ENCODE measurements around the gene PTH2.

The PTH2 gene

DNA sequence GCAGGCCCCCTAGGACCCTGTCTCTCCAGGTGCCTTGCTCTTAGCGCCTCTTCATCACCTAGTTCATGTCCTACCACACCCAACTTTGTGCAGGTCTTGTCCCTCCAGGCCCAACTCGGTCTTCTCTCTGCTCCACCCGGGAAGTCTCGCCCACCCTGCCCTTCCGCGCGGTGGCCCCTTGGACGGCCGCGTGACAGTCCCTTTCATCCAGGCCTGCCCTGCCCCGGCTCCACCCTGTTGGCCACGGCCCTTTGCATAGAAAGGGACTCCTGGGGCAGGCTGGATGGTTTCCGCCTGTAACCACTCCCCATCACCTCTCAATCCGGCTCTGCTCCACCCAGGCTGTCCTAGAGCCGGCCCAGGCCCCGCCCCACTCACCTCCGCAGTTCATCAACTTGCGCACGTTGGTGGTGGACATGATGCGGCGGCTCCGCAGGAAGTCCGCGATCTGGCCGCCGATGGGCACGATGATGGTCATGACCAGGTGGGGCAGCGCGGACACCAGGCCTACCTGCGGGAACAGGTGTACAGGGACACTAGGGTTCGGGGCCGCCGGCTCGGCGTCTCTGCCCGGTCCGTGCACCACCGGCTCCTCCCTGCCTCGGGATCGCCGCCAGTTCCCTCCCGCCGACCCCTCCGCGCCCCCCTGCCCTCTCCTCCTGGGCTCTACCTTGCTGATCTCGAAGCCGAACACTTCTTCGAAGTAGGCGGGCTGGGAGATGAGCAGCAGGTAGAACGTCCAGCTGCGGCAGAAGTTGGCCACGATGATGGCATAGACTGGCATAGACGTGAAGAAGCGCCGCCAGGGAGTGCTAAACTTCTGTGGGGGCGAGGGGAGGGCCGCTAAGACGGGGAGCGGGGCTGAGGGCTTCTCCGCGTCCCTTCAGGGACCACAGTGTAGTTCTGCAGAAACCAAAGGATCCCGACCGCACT, 9.2 kb upstream of the PTH2 start (continued):
- TF ChIP-seq, protein P1, sequence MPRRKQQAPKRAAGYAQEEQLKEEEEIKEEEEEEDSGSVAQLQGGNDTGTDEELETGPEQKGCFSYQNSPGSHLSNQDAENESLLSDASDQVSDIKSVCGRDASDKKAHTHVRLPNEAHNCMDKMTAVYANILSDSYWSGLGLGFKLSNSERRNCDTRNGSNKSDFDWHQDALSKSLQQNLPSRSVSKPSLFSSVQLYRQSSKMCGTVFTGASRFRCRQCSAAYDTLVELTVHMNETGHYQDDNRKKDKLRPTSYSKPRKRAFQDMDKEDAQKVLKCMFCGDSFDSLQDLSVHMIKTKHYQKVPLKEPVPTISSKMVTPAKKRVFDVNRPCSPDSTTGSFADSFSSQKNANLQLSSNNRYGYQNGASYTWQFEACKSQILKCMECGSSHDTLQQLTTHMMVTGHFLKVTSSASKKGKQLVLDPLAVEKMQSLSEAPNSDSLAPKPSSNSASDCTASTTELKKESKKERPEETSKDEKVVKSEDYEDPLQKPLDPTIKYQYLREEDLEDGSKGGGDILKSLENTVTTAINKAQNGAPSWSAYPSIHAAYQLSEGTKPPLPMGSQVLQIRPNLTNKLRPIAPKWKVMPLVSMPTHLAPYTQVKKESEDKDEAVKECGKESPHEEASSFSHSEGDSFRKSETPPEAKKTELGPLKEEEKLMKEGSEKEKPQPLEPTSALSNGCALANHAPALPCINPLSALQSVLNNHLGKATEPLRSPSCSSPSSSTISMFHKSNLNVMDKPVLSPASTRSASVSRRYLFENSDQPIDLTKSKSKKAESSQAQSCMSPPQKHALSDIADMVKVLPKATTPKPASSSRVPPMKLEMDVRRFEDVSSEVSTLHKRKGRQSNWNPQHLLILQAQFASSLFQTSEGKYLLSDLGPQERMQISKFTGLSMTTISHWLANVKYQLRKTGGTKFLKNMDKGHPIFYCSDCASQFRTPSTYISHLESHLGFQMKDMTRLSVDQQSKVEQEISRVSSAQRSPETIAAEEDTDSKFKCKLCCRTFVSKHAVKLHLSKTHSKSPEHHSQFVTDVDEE (CRISPR knock-in tag; IDR thresholded peaks at IDR 0.05): no peak
- TF ChIP-seq TCF4 (CRISPR knock-in tag; IDR thresholded peaks at IDR 0.05; ENCODE audit: borderline replicate concordance) (no peak), ZNF8 (CRISPR knock-in tag; IDR thresholded peaks at IDR 0.05) (no peak)

DNA sequence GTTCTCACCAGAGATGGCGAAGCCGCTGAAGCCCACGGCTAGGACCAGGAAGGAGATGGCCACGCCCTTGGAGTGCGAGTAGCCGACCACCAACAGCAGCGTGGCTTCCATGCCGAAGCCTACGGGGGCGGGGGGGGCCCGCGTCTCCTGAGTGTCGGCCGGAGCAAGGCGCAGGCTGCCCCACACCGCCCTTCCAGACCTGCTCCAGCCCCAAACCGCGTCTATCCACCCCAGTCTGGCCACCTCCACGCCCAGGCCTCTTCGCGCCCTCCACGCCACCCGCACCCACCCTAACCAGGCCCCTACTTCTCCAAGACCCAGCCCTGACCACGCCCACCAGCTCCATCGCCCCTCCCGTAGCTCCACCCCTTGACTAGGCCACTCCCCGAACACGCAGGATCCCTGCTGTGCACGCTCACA, 8.1 kb upstream of the PTH2 start:
- ATAC-seq: peak; percentile 40; the same call in 2 of the 3 replicates
- no peak for TF ChIP-seq GLIS3 (CRISPR knock-in tag; IDR thresholded peaks at IDR 0.05)
- TF ChIP-seq, protein P2, sequence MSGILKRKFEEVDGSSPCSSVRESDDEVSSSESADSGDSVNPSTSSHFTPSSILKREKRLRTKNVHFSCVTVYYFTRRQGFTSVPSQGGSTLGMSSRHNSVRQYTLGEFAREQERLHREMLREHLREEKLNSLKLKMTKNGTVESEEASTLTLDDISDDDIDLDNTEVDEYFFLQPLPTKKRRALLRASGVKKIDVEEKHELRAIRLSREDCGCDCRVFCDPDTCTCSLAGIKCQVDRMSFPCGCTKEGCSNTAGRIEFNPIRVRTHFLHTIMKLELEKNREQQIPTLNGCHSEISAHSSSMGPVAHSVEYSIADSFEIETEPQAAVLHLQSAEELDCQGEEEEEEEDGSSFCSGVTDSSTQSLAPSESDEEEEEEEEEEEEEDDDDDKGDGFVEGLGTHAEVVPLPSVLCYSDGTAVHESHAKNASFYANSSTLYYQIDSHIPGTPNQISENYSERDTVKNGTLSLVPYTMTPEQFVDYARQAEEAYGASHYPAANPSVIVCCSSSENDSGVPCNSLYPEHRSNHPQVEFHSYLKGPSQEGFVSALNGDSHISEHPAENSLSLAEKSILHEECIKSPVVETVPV (CRISPR knock-in tag; IDR thresholded peaks at IDR 0.05): no peak
- TF ChIP-seq TOX (CRISPR knock-in tag; IDR thresholded peaks at IDR 0.05; ENCODE audit: borderline replicate concordance): no peak

DNA sequence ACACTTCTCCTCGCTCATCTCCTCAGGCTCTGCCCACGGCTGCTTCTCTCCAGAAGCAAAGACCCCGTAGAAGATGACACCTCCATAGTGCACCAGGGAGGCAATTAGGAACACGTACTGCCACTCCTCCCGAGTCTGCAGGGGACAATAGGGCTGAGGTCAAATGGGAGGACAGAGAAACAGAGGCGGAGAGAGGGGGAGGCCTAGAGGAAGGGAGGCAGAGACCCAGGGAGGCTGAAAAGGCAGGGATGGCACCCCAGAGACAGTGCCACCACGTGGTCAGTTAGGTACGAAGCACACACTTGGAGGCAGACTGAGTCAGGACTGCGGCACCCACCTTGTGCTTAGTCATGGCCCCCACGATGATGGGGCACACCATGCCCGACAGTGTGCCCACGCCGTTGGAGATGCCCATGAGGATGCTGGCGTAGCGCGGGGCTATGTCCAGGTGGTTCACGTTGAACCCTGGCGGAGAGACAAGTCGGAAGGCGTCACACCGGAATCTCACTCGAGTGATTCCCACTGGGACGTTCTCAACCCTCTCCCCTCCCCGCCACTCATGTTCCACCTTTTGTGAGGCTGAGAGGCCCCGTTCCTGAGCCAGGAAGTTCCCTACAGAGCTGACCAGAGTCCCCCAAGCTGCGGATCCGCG, 7.6 kb upstream of the PTH2 start:
- peak; percentile 56 for ATAC-seq
- TF ChIP-seq, protein P3, sequence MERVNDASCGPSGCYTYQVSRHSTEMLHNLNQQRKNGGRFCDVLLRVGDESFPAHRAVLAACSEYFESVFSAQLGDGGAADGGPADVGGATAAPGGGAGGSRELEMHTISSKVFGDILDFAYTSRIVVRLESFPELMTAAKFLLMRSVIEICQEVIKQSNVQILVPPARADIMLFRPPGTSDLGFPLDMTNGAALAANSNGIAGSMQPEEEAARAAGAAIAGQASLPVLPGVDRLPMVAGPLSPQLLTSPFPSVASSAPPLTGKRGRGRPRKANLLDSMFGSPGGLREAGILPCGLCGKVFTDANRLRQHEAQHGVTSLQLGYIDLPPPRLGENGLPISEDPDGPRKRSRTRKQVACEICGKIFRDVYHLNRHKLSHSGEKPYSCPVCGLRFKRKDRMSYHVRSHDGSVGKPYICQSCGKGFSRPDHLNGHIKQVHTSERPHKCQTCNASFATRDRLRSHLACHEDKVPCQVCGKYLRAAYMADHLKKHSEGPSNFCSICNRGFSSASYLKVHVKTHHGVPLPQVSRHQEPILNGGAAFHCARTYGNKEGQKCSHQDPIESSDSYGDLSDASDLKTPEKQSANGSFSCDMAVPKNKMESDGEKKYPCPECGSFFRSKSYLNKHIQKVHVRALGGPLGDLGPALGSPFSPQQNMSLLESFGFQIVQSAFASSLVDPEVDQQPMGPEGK (CRISPR knock-in tag; IDR thresholded peaks at IDR 0.05; ENCODE audit: borderline replicate concordance): no peak
- TF ChIP-seq TOX (CRISPR knock-in tag; IDR thresholded peaks at IDR 0.05; ENCODE audit: borderline replicate concordance): no peak
- TF ChIP-seq RARB (CRISPR knock-in tag; IDR thresholded peaks at IDR 0.05): no peak
- TF ChIP-seq SNAI2 (CRISPR knock-in tag; IDR thresholded peaks at IDR 0.05): no peak
- TF ChIP-seq ZNF70 (CRISPR knock-in tag; IDR thresholded peaks at IDR 0.05): no peak
- no peak for TF ChIP-seq ARNTL (CRISPR knock-in tag; IDR thresholded peaks at IDR 0.05; ENCODE audit: borderline replicate concordance, low read depth)
- no peak for TF ChIP-seq GLIS3 (CRISPR knock-in tag; IDR thresholded peaks at IDR 0.05)
- TF ChIP-seq OSR1 (CRISPR knock-in tag; IDR thresholded peaks at IDR 0.05): no peak
- TF ChIP-seq BACH2 (CRISPR knock-in tag; IDR thresholded peaks at IDR 0.05; ENCODE audit: borderline replicate concordance): no peak
- no peak for TF ChIP-seq TCF4 (CRISPR knock-in tag; IDR thresholded peaks at IDR 0.05; ENCODE audit: borderline replicate concordance)

DNA sequence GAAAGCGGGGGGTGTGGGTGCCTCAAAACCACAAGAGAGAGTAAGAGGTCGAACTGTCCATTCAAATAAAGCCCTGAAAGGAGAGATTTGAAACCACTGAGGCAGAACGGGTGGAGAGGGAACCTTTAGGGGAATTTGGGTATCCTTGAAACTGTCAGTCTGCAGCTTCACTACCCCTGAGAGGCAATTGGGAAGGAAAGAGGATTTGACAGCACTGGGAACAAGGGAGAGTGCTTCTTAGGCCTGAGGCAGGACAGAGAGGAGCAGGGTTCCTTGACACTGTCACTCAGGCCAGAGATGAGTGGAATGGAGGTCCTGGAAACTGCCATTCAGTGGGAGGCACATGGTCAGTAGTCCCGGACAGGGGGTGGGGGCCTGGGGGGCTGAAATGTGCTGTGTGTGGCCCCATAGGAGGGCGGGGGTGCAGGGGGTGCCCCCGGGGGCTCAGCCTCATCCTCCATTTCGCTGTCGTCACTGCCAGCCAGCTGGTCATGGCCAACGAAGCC, 7.0 kb upstream of the PTH2 start:
- no peak for ATAC-seq
- no peak for TF ChIP-seq ZFP3 (CRISPR knock-in tag; IDR thresholded peaks at IDR 0.05)

DNA sequence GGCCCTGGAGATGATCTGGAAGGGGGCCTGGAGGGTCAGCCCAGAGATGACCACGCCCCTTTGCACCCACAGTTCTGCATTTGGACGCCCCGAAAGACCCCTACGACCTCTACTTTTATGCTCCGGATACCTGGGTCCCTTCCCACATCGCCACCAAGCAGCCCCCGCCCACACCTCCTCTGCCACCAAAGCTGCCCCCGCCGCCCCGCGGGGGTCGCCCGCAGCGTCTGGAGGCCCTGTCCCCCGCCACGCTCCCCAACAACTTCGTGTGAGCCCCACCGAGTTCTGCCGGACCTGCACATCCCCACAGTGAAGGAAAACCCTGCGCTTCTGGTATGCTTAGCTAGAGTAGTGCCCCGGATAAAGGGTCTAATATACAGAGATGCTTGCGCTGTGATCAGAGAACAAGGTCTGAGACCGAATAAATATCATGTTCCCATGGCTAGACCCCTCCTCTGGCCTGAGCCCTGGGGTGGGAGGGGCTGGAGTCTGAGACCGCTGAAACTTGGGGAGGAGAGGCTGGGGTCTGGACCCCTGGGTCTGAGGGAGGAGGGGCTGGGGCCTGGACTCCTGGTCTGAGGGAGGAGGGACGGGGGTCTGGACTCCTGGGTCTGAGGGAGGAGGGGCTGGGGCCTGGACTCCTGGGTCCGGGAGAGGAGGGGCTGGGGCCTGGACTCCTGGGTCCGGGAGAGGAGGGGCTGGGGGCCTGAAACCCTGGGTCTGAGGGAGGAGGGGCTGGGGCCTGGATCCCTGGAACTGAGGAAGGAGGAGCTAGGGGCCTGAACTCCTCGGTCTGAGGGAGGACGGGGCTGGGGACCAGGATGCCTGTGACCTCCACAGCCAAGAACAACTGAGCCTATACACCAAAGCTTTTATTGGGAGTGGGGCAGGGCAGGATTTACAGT, 5.6 kb upstream of the PTH2 start:
- TF ChIP-seq, protein P2 (CRISPR knock-in tag; IDR thresholded peaks at IDR 0.05): no peak
- TF ChIP-seq ISL1 (CRISPR knock-in tag; IDR thresholded peaks at IDR 0.05): no peak
- no peak for TF ChIP-seq TCF4 (CRISPR knock-in tag; IDR thresholded peaks at IDR 0.05; ENCODE audit: borderline replicate concordance)
- no peak for TF ChIP-seq ZNF565 (CRISPR knock-in tag; conservative IDR thresholded peaks at IDR 0.05; ENCODE audit: low read depth)
- no peak for TF ChIP-seq ZFP30 (CRISPR knock-in tag; IDR thresholded peaks at IDR 0.05)
- no peak for TF ChIP-seq ZC3H10 (CRISPR knock-in tag; IDR thresholded peaks at IDR 0.05)
- no peak for TF ChIP-seq CSDC2 (CRISPR knock-in tag; IDR thresholded peaks at IDR 0.05)
- TF ChIP-seq, protein P4, sequence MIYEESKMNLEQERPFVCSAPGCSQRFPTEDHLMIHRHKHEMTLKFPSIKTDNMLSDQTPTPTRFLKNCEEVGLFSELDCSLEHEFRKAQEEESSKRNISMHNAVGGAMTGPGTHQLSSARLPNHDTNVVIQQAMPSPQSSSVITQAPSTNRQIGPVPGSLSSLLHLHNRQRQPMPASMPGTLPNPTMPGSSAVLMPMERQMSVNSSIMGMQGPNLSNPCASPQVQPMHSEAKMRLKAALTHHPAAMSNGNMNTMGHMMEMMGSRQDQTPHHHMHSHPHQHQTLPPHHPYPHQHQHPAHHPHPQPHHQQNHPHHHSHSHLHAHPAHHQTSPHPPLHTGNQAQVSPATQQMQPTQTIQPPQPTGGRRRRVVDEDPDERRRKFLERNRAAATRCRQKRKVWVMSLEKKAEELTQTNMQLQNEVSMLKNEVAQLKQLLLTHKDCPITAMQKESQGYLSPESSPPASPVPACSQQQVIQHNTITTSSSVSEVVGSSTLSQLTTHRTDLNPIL (CRISPR knock-in tag; IDR thresholded peaks at IDR 0.05; ENCODE audit: low read depth): no peak
- TF ChIP-seq ZFP3 (CRISPR knock-in tag; IDR thresholded peaks at IDR 0.05): no peak
- TF ChIP-seq ESRRG (CRISPR knock-in tag; IDR thresholded peaks at IDR 0.05): no peak
- ATAC-seq: no peak
